GM23338 (cell line): Measurements from ENCODE around the gene CPNE5. TPM values are rescaled to one million over a fixed set of nuclear protein-coding genes. Genes with fewer than 3 reads are reported as not detected.

Experiments used
- ATAC-seq: fragments of 200-7000 bp; cut with Tn5 transposase; 3 replicates; pipeline ENCODE4 v1.9.1; 2020
- DNase-seq: peaks from one replicate; pipeline ENCODE4 v3.0.0-alpha.2; 2015; ENCODE audit warnings: low spot score
- H2AFZ ChIP-seq: fragments of 200-600 bp; sonication (generic); 2 replicates; pipeline ENCODE4 v1.8.0; 2016; ENCODE audit warnings: antibody characterized with exemption, mild to moderate bottlenecking, moderate library complexity
- H3F3A ChIP-seq: fragments of 200-600 bp; sonication (generic); replicated peaks from 2 replicates; pipeline ENCODE4 v1.8.0; 2017; ENCODE audit warnings: antibody characterized with exemption, mixed run types, low read depth
- H3K27ac ChIP-seq: fragments of 200-600 bp; sonication (generic); 2 replicates; pipeline ENCODE4 v1.6.1; 2016; ENCODE audit warnings: low read depth
- H3K27me3 ChIP-seq: fragments of 200-600 bp; sonication (generic); 2 replicates; pipeline ENCODE4 v1.8.0; 2016; ENCODE audit warnings: mild to moderate bottlenecking, mixed run types, moderate library complexity; ENCODE audit not compliant: insufficient read depth
- H3K36me3 ChIP-seq: fragments of 200-600 bp; sonication (generic); 2 replicates; pipeline ENCODE4 v1.8.0; 2016; ENCODE audit warnings: mild to moderate bottlenecking; ENCODE audit not compliant: insufficient read depth
- H3K4me1 ChIP-seq: fragments of 200-600 bp; sonication (generic); 2 replicates; pipeline ENCODE4 v1.8.0; 2016; ENCODE audit warnings: mild to moderate bottlenecking, moderate library complexity; ENCODE audit not compliant: insufficient read depth
- H3K4me2 ChIP-seq: fragments of 200-600 bp; sonication (generic); 2 replicates; pipeline ENCODE4 v1.7.1; 2017; ENCODE audit warnings: mixed run types
- H3K4me3 ChIP-seq: fragments of 200-600 bp; sonication (generic); 2 replicates; pipeline ENCODE4 v1.6.1; 2016; ENCODE audit warnings: mixed run types
- H3K79me2 ChIP-seq: fragments of 200-600 bp; sonication (generic); replicated peaks from 2 replicates; pipeline ENCODE4 v1.8.0; 2017; ENCODE audit warnings: mild to moderate bottlenecking; ENCODE audit not compliant: insufficient read depth
- H3K9me2 ChIP-seq: fragments of 200-600 bp; sonication (generic); 2 replicates; pipeline ENCODE4 v1.8.0; 2017; ENCODE audit not compliant: insufficient read depth
- H4K20me1 ChIP-seq: fragments of 200-600 bp; sonication (generic); replicated peaks from 2 replicates; pipeline ENCODE4 v1.8.0; 2017; ENCODE audit warnings: mild to moderate bottlenecking; ENCODE audit not compliant: insufficient read depth
- H3K27ac Mint-ChIP-seq: 2 replicates; pipeline ENCODE4 v1.8.0; 2020; ENCODE audit warnings: inconsistent platforms, mild to moderate bottlenecking, moderate library complexity, mixed read lengths
- H3K27me3 Mint-ChIP-seq: 3 replicates; pipeline ENCODE4 v1.8.0; 2022; ENCODE audit warnings: low read depth, mild to moderate bottlenecking, moderate library complexity, mixed read lengths, inconsistent platforms; ENCODE audit not compliant: insufficient read depth, poor library complexity
- H3K36me3 Mint-ChIP-seq: 3 replicates; pipeline ENCODE4 v1.8.0; 2021; ENCODE audit warnings: low read depth, mild to moderate bottlenecking, inconsistent platforms, moderate library complexity, mixed read lengths
- H3K4me1 Mint-ChIP-seq: 3 replicates; pipeline ENCODE4 v1.8.0; 2020; ENCODE audit warnings: mild to moderate bottlenecking, inconsistent platforms, mixed read lengths
- H3K4me3 Mint-ChIP-seq: 3 replicates; pipeline ENCODE4 v1.8.0; 2021; ENCODE audit warnings: moderate library complexity, mild to moderate bottlenecking, inconsistent platforms, mixed read lengths
- H3K9me3 Mint-ChIP-seq: 3 replicates; pipeline ENCODE4 v1.8.0; 2020; ENCODE audit warnings: moderate library complexity, mild to moderate bottlenecking, inconsistent platforms, mixed read lengths
- CTCF ChIP-seq, 2 experiments: fragments of 200-600 bp in 1 of 2; sonication (generic) in 1 of 2; conservative IDR thresholded peaks; 2 replicates each; pipeline versions ENCODE4 v1.5.1 to v1.6.1; 2016 to 2017; ENCODE audit warnings: antibody characterized with exemption in 2 of 2, low read depth in 2 of 2, mild to moderate bottlenecking in 2 of 2, moderate library complexity in 1 of 2
- EZH2phosphoT487 ChIP-seq: fragments of 200-600 bp; sonication (generic); IDR thresholded peaks from one replicate; pipeline ENCODE4 v1.8.1; 2018; ENCODE audit warnings: antibody characterized with exemption; ENCODE audit not compliant: unreplicated experiment
- POLR2AphosphoS5 ChIP-seq: IDR thresholded peaks from 2 replicates; pipeline ENCODE4 v1.6.1; 2016; ENCODE audit warnings: antibody characterized with exemption, low read depth
- STAT1 ChIP-seq: IDR thresholded peaks from one replicate; pipeline ENCODE4 v1.6.1; 2016; ENCODE audit warnings: antibody characterized with exemption; ENCODE audit not compliant: unreplicated experiment
- ZNF114 ChIP-seq: fragments of 250-450 bp; sonication (Bioruptor Pico); IDR thresholded peaks from 2 replicates; pipeline ENCODE4 v1.5.0; 2020; ENCODE audit warnings: mild to moderate bottlenecking, moderate library complexity
- ZNF462 ChIP-seq: fragments of 250-450 bp; sonication (Bioruptor Pico); IDR thresholded peaks from 2 replicates; pipeline ENCODE4 v1.5.0; 2020; ENCODE audit warnings: mild to moderate bottlenecking, moderate library complexity
- polyA plus RNA-seq: library from polyadenylated mRNA; unstranded; fragments of >200 nt; fragmentation: Nextera tagmentation; extraction: Ambion mirVana; gene quantifications from 2 replicates; pipeline ENCODE4 v1.2.1, GENCODE V29; 2016
- total RNA-seq: library from RNA; depleted of rRNA; stranded (reverse); fragments of >200 nt; shearing (Covaris generic); gene quantifications from 2 replicates; pipeline ENCODE4 v1.2.3, GENCODE V29; 2014
- TF ChIP-seq, protein P1 (sequence below): IDR thresholded peaks from 2 replicates; pipeline ENCODE4 v1.6.1; 2016; ENCODE audit warnings: antibody characterized with exemption

The CPNE5 gene
- total and polyA plus RNA-seq, 2 experiments from 2014 or later = 0.14 to 0.42 TPM

DNA sequence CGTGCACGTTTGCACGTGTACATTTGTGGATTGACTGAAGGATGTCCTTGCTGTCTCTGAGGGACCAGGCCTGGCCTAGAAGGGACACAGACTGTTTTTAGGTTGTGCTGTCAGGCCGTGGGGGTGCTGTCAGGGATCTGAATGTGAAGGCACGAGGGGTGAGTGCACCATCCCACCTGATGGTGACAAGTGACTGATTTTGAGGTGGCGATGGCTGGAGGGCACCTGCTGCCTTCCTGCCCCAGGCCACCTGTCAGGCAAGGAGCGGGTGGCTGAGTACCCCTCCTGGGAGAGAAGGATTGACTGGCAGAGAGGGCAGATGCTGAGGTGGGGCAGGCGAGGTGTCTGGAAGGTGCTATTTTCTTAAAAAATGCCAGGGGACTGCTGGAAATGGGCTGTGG is 140.4 kb downstream of the CPNE5 start:
- H3K27me3 Mint-ChIP-seq = peaks cover 1% of the 10 kb centered on the region
- H3F3A ChIP-seq = no peaks in the 10 kb centered on the region
- no peaks in the 10 kb centered on the region for H3K4me1 ChIP-seq
- H3K9me2 ChIP-seq = no peaks in the 10 kb centered on the region
- no peaks in the 10 kb centered on the region for H3K9me3 Mint-ChIP-seq
- no peak overlapping the region for H3K4me3 Mint-ChIP-seq
- no peaks in the 10 kb centered on the region for H4K20me1 ChIP-seq
- H3K79me2 ChIP-seq = no peaks in the 10 kb centered on the region
- H3K4me2 ChIP-seq = no peak overlapping the region
- ATAC-seq (no peak), DNase-seq (no peak)
- no peaks in the 10 kb centered on the region for H3K27me3 ChIP-seq
- H3K4me3 ChIP-seq = no peak overlapping the region
- no peaks in the 10 kb centered on the region for H3K36me3 Mint-ChIP-seq
- H2AFZ ChIP-seq = no peak overlapping the region
- H3K36me3 ChIP-seq = no peaks in the 10 kb centered on the region
- no peaks in the 10 kb centered on the region for H3K4me1 Mint-ChIP-seq
- no peak overlapping the region for H3K27ac Mint-ChIP-seq
- no peak overlapping the region for H3K27ac ChIP-seq
- TF ChIP-seq, protein P1, sequence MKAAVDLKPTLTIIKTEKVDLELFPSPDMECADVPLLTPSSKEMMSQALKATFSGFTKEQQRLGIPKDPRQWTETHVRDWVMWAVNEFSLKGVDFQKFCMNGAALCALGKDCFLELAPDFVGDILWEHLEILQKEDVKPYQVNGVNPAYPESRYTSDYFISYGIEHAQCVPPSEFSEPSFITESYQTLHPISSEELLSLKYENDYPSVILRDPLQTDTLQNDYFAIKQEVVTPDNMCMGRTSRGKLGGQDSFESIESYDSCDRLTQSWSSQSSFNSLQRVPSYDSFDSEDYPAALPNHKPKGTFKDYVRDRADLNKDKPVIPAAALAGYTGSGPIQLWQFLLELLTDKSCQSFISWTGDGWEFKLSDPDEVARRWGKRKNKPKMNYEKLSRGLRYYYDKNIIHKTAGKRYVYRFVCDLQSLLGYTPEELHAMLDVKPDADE = no peak
- TF ChIP-seq POLR2AphosphoS5 = no peak
- no peak for TF ChIP-seq STAT1
- TF ChIP-seq CTCF (conservative IDR thresholded peaks at IDR 0.05; ENCODE audit: low read depth in 2 of 2) = no peak
- no peak for TF ChIP-seq ZNF114 (CRISPR knock-in tag)
- no peak for TF ChIP-seq EZH2phosphoT487
- no peak for TF ChIP-seq ZNF462 (CRISPR knock-in tag)
